NCI-H128 (cell line): ENCODE data around the gene NHLRC2.

Experiments
- DNase-seq: peaks from one replicate; lab custom pipeline; 2025; ENCODE audit not compliant: unreplicated experiment; lab: John Stamatoyannopoulos, UW

The NHLRC2 gene

GRCh38 chr10:113905756-113906155 lies 51.3 kb downstream of the NHLRC2 start:
- DNase-seq, result no peak

DNA sequence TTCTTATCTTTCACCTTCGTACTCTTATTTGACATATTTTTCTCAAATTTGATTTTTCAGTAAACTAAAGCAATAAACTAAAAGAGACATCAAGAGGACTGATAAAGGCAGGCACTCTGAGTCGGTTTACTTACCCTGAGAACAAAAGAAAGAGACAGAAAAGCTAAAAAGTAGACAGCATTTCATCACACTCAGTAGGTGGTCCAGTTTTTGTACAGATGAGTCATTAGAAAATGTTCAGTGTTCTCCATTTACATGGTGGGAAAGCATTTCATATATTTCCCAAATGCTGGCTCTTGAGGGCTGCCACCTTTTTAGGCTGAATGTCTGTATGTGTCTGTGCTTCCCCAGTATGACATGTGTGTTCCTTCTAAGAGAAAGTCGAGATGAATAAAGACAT lies 52.7 kb downstream of the NHLRC2 start:
- DNase-seq, result no peak

- no peak for DNase-seq
These were observed 53.8 kb downstream of the NHLRC2 start for GRCh38 chr10:113908236-113908635.

DNA sequence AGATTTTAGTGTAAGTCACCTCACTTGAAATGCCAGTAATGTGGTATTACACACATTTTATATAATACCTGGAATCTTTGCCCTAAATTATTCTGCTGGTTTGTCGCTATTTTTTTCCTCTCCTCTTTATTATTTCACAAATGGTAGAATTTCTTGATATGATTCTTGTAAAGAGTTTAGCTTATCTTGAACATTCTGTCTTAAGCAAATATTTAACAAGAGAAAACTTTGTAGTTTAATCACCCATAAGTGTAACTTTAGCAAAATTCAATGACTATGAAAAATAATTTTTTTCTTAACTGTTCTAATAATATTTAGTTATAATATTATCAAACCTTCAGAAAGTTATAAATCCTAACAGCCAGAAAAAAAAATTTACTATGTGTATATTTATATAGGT lies 56.7 kb downstream of the NHLRC2 start:
- no peak for DNase-seq

DNA sequence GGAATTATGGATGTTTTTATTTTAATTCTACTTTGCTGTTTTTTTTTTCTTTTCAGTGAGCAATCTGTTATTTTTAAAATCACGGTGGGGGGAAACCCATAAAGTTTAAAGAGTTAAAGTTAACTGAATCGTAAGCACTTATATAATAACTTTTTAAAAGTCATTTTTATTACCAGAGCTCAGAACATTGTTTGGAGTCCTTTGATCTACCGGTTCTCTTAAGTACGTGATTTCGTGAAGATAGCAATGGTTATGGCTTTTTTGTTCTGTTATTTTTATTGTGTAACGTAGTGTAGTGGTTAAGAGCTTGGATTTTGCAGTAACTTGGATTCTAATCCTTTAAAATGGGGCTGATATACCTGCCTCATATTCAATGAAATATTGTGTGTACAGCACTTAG lies 57.4 kb downstream of the NHLRC2 start:
- no peak for DNase-seq

DNA sequence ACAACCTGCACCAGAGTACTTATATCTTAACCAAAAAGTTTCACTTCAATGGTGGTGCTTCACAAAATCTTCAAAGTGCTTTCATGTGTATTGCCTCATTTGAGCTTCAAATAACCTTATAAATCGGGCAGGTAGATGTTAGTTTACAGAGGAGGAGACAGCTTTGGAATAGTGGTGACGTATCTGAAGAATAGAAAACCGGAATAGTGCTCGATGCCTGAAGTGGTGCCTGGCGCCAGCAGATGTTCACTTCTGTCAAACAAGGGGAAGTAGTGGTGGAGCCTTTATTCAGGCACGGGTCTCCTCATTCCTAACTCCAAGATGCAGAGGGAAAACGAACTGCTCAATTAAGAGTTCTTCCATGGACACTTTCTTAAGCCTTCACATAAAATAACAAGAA lies 58.1 kb downstream of the NHLRC2 start:
- no peak for DNase-seq

- DNase-seq, result no peak
These were observed 60.5 kb downstream of the NHLRC2 start for GRCh38 chr10:113914956-113915355.

GRCh38 chr10:113915540-113915939 lies 61.1 kb downstream of the NHLRC2 start:
- DNase-seq, result no peak

GRCh38 chr10:113916053-113916452 lies 61.6 kb downstream of the NHLRC2 start:
- no peak for DNase-seq

DNA sequence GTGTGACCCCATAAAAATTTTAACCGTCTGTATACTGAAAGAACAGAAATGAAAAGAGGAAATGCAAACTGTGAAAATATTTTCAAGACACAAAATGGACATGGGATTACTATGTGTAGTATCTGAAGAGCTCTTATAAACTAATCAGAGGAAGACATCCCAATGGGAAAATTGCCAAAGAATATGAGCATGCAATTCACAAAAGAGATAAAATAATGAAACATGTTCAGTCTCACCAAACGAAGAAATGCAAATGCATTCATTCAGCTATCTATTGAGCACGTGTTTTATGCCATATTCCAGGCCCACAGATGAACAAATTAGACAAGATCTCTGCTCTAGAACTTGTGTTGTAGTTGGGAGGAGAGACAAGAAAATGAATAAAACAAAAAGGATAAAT lies 63.2 kb downstream of the NHLRC2 start:
- DNase-seq, result no peak

DNA sequence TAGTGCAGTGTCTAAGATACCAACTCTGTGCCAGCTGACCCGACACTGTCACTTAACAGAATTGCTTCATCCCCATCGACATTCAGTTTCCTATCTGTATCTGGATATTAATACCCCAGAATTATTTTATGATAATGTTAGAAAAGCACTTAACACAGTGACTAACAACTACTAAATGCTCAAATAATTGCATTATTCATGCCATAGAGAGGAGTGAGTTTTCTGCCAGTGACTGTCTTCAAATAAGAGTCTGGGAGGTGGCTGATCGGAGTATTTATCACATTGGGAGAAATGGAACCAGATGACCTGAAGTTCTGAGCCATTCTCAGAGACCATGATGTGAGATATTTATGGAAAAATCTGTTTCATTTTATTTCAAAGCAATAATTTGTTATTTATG lies 65.7 kb downstream of the NHLRC2 start:
- DNase-seq, result no peak

DNA sequence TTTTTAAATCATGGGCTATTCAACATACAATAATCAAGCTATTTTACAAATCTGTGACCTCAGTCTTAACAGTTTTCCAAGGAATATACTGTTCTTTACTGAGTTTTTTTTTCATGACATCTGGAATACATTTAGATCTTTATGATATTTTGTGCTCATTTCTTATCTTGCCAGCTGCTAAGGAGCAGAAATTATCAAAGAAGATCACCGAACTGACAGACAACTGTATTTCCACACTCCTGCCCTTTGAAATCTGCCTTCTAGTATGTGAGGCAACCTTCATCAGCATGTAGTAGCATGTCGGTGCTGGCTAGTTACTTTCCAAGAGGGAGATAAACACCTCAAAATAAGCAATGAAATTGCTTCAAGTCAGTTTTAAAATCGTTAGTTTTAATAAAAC lies 66.4 kb downstream of the NHLRC2 start:
- no peak for DNase-seq

DNA sequence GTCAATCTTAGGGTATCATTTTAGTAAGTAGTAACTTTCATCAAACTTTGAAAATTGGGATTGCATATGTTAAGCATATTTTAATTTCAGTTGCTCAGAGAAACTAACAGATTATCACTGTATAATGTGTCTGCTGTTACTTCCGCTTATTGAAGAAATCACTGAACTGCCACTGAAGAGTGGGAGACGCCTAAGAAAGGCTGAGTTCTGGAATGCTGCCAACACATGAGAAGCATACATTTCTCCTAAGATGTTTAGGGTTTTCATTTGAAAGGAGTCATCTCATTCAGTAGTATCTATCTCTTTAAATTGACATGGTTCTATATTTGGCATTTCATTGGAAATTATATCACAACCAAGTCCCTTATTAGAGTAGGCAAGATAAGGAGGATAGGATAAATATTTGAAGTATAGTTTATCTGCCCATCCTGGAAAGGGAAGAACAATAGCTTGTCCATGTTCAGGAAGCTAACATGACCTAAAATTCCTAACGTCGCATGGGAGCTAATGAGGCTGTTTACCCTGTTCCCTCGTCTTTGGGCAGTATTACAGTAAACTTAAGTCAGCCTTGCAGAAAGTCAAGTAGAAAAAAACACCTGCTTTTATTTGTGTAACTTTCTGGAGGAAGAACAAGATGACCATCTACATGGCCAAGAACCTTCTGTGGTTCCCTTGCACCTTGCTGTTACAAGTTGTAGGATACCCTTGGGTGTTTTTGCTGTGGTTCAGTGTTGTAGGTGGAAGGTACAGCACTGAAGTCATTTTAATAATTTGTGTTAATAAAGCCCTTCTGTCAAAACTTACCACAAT lies 67.3 kb downstream of the NHLRC2 start:
- DNase-seq, result no peak

DNA sequence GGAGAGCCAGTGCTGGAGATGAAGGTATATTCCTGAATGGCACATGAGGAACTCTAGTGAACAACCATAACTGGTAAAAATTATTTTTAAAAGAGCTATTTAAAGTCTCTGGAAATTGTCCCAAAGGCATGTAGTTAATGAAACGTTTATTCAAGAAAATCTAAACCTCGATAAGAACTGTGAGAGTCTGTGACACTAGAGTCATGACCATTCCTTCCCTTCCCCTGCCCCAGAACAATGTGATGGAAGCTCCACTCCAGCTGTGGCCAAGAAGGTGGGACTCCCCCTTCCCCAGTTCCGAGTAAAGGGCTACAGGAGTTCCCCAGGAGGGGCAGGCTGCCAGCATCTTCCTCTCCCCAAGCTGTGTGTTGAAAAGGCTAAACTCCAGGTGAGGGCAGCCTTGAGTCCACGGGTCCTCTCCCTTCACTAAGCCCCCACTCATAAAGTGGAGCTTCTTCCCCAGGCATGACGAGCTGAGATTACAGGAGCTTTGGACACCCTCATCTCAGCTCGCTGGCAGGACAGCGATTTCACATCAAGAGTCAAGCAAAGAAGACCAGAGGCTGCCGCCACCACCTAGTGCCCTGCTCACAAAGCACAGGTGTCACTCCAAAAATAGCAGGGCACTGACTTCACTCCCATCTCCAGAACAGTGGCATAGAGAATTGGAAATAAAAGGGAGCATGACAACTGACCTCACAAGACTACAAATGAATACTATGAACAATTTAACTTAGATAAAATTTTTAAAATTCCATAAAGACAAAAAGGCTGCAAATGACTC lies 68.5 kb downstream of the NHLRC2 start:
- no peak for DNase-seq

DNA sequence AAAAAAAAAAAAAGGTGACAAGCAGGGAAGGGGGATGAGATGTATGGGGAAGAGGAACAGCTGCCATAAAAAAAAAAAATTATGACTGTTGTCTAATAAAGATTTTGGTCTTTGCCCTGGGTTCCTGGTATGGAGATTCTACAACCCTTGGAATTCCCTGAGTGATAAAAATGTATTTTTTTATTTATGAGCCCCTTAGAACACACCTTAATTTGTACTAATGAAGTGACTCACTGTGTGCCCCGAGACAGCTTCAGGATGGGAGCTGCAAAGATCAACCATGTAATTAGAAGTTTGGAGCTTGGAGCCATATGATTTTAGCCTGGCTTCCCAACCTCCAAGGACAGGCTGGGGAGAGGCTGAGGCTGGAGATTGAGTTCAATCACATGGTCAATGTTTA lies 69.7 kb downstream of the NHLRC2 start:
- no peak for DNase-seq

GRCh38 chr10:113924664-113925063 lies 70.2 kb downstream of the NHLRC2 start:
- no peak for DNase-seq

GRCh38 chr10:113927440-113927839 lies 73.0 kb downstream of the NHLRC2 start:
- no peak for DNase-seq

DNA sequence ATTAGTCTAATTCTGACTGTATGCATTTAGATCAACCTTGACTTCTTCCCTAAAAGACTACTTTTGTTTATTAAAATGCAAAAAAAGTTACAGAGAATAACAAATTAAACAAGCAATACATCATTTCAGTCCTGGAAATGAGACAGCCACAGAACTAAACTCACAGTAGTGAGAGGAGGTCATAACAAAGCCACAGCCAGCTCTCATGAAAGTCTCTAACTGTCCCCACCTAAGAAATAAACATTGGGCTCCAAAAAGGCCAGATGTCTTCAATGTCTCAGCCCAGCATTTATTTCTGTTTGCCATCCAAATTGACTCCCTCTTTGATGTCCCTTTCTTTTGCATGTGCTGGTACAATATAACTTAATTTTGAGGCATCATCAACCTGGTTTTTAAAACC lies 74.4 kb downstream of the NHLRC2 start:
- DNase-seq, result no peak

- DNase-seq, result no peak
These were observed 75.1 kb downstream of the NHLRC2 start for GRCh38 chr10:113929522-113929921.

DNA sequence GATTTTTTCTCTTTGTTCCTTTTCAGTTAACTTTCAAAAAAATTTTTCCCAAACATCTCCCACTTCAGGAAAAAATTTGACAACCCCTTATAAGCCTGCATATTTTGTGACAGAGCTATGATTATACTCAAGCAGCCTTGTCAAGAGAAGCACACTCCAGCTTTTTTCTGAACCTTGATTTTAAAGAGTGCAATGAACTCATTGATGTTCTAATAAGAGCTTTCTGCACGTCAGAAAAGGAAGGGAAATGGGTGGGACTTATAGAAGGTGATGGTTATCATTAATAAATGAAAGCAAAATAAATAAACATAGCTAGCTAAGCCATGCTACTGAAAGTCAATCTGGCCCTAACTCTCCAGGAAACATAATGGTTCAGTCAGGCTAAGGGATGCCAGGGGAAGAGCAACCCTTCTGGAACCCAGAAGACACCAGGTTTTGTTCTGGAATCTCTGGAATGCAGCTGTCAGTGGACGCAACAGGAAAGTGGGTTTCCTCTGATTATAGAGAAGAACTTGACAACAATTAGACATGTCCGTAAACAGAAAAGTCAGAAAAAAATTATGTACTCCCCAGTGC lies 76.1 kb downstream of the NHLRC2 start:
- no peak for DNase-seq

DNA sequence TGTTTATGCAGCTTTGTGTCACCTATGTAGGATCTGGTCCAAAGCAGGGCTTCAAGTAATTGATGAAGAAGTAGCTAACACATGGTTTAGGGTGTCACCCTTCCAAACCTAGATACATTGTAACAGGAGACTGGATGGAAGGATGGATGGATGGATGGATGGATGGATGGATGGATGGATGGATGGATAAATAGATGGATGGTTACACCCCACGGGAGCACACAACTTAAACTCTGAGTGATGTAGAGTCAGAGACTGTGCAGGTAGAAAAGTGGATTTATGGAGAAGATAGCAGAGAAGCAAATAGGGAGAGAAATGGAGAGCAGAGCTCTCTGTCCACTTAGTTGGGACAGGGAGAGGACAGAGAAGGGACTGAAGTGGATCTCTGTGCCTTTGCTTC lies 78.4 kb downstream of the NHLRC2 start:
- DNase-seq, result no peak

DNA sequence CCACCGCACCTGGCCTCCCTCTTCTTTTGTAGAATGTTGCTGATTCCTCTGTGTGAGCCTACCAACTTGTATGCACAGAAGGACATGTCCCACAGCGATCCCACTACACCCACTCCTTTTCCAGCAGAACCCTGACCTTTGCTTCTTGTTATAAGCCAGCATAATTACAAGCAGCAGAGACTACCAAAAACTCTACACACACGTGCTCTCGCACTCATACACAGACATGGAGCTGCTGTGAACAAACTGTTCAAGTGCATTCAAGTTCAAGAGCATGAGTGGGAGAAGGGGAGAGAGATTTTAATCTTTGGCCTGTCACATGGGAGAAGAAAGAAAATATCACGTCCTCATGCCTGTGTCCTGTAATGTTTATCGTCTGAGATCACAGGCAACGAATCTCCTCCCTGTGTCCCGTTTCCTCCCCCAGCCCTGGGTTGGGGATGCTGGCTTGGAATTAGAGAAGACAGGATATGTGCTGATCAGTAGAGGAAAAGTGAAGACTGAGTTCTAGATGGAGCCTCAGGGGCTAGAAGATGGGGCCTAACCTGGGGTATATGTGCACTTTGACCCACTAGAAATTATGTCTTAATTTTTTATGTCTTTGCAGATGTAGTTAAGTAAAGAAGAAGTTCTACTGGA lies 79.6 kb downstream of the NHLRC2 start:
- no peak for DNase-seq
